Ectodermal cell (in vitro differentiated cells): ENCODE data around the gene TMTC3.
"Not testable (repeated sequence)": the region's sequence is repeated elsewhere in the genome, so short reads cannot be mapped to it uniquely, and the experiment has no call there.

Experiments used
- H3K27ac ChIP-seq: 2 replicates; pipeline ENCODE4 v1.7.0; 2013; ENCODE audit warnings: mild to moderate bottlenecking, low read depth, low read length; ENCODE audit not compliant: insufficient read depth, poor library complexity, severe bottlenecking
- H3K27me3 ChIP-seq: 2 replicates; pipeline ENCODE4 v1.7.0; 2013; ENCODE audit warnings: mild to moderate bottlenecking, low read length; ENCODE audit not compliant: insufficient read depth, control insufficient read depth, poor library complexity, severe bottlenecking
- H3K36me3 ChIP-seq: one replicate; pipeline ENCODE4 v1.7.0; 2013; ENCODE audit warnings: low read length; ENCODE audit not compliant: control insufficient read depth, insufficient read depth
- H3K4me1 ChIP-seq: one replicate; pipeline ENCODE4 v1.7.0; 2013; ENCODE audit warnings: low read length; ENCODE audit not compliant: control insufficient read depth, insufficient read depth
- H3K4me3 ChIP-seq: 2 replicates; pipeline ENCODE4 v1.7.0; 2013; ENCODE audit warnings: low read depth, low read length, control low read depth; ENCODE audit not compliant: insufficient read depth
- H3K9me3 ChIP-seq: 2 replicates; pipeline ENCODE4 v1.7.0; 2013; ENCODE audit warnings: mild to moderate bottlenecking, low read length, moderate library complexity; ENCODE audit not compliant: control insufficient read depth
- WGBS, 2 experiments: methylation state at CpG; one replicate each; pipeline ENCODE4 v1.1.7; 2013; ENCODE audit warnings: missing lambda C conversion rate in 2 of 2; 5-methylcytosine and 5-hydroxymethylcytosine counted together

Gene TMTC3

DNA sequence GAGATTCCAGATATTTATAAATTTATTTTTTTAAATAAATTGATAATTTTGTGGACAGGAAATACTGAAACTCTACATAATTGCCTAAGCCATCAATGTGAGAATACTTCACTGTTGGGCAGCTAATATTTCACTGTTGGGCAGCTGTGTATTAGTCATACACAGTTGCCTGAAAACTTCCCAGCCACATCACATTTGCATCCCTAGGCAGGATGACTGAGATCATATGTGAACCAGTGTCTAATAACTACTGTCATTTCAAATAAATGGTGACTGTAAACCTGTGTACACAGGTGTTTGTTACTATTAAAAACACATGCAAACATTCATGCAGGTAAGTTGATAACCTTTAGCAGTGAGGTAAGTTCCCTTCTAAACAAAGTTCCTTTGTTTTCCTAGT lies 43.9 kb downstream of the TMTC3 start:
- Histone ChIP-seq H3K27ac (no peak overlapping the region), H3K4me1 (no peaks in the 10 kb centered on the region), H3K4me3 (no peak overlapping the region), H3K27me3 (no peaks in the 10 kb centered on the region), H3K36me3 (no peaks in the 10 kb centered on the region), H3K9me3 (no peaks in the 10 kb centered on the region)

DNA sequence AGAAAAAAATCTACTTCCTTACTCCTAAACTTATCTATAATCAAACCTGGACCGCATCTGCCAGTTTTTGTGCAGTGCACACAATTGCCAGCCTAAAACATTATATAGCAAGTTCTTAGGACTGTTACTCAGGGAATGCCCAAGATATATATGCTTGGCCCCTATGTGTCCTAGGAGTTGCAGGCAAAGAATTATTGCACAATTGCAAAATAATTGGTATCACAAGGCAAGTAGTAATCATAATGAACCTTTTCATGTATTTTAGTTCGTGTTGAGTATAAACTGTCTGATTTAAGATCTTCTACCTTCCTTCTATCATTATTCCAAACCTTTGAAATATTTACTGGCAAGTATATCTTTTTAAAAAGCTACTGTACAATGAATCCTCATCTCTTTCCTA lies 45.5 kb downstream of the TMTC3 start:
- Histone ChIP-seq H3K4me1 (no peaks in the 10 kb centered on the region), H3K27me3 (no peaks in the 10 kb centered on the region), H3K36me3 (no peaks in the 10 kb centered on the region), H3K27ac (no peak overlapping the region), H3K4me3 (no peak overlapping the region), H3K9me3 (no peaks in the 10 kb centered on the region)
- 85 to 100% methylated on average over 1 to 2 of the region's 2 CpGs for WGBS, 2 experiments

DNA sequence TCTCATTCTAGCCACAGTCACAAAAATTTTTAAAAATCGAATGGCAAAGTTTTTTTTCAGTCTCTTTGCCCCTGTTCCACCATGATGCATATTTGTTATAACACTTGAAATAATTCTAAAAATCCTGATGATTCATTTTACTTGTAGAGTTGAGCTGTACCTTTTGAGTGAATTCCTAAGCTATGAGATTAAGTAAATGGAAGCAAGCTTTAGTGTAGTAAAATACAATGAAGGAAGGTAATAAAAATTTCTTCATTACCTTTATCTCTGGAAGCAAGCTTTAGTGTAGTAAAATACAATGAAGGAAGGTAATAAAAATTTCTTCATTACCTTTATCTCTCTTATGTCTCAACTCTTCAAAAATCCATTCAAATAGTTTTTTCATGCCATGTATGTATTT lies 46.1 kb downstream of the TMTC3 start:
- H3K27me3 ChIP-seq, result no peaks in the 10 kb centered on the region
- no peak overlapping the region for H3K4me3 ChIP-seq
- 83% methylated on average over 1 of the region's 1 CpG for WGBS, 2 experiments
- H3K36me3 ChIP-seq, result no peaks in the 10 kb centered on the region
- H3K9me3 ChIP-seq, result no peaks in the 10 kb centered on the region
- H3K4me1 ChIP-seq, result no peaks in the 10 kb centered on the region
- no peak overlapping the region for H3K27ac ChIP-seq

DNA sequence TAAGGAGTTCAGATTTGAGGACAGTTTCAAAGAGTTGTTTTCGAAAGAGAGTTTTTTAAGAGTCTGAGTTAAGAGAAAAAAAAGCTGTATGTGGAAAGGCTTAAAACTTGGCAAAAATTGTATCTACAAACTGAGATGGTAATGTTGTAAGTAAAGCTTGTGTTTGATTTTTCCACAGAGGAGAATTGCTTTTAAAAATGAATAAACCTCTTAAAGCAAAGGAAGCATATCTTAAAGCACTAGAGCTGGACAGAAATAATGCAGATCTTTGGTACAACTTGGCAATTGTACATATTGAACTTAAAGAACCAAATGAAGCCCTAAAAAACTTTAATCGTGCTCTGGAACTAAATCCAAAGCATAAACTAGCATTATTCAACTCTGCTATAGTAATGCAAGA lies 50.3 kb downstream of the TMTC3 start:
- H3K36me3 ChIP-seq, result no peaks in the 10 kb centered on the region
- no peak overlapping the region for H3K27ac ChIP-seq
- no peaks in the 10 kb centered on the region for H3K9me3 ChIP-seq
- no peak overlapping the region for H3K4me3 ChIP-seq
- H3K27me3 ChIP-seq, result no peaks in the 10 kb centered on the region
- WGBS, 2 experiments, result 77 to 96% methylated on average over 2 of the region's 2 CpGs
- no peaks in the 10 kb centered on the region for H3K4me1 ChIP-seq

DNA sequence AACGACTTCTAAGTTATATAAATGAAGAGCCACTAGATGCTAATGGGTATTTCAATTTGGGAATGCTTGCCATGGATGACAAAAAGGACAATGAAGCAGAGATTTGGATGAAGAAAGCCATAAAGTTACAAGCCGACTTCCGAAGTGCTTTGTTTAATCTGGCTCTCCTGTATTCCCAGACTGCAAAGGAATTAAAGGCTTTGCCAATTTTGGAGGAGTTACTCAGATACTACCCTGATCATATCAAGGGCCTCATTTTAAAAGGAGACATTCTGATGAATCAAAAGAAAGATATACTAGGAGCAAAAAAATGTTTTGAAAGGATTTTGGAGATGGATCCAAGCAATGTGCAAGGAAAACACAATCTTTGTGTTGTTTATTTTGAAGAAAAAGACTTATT lies 52.8 kb downstream of the TMTC3 start:
- Histone ChIP-seq H3K4me1 (no peaks in the 10 kb centered on the region), H3K27me3 (no peaks in the 10 kb centered on the region), H3K27ac (no peak overlapping the region), H3K4me3 (no peak overlapping the region), H3K36me3 (no peaks in the 10 kb centered on the region), H3K9me3 (no peaks in the 10 kb centered on the region)
- WGBS, 2 experiments, result 93 to 95% methylated on average over 3 of the region's 3 CpGs

DNA sequence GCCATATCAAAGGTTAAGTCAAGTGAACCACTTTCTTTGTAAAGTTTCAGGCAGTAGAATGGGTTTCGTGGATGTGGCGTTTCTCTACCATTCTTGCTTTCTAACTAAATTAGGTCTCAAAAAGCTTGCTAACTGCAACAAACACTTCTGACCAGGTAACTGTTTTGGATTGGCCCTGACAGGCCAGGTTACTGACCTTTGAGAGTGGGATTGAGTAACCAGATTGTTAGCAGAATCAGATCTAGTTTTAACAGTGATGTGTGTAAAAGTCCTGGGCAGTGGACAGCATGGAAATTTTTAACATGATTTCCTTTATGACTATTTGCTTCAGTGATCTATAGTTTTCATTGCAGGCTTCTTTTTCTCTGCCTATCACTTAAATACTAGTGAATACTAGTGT lies 57.9 kb downstream of the TMTC3 start:
- H3K9me3 ChIP-seq, result no peaks in the 10 kb centered on the region
- H3K27me3 ChIP-seq, result no peaks in the 10 kb centered on the region
- H3K27ac ChIP-seq, result no peak overlapping the region
- H3K36me3 ChIP-seq, result no peaks in the 10 kb centered on the region
- H3K4me1 ChIP-seq, result no peaks in the 10 kb centered on the region
- 87 to 91% methylated on average over 2 of the region's 2 CpGs for WGBS, 2 experiments
- no peak overlapping the region for H3K4me3 ChIP-seq

DNA sequence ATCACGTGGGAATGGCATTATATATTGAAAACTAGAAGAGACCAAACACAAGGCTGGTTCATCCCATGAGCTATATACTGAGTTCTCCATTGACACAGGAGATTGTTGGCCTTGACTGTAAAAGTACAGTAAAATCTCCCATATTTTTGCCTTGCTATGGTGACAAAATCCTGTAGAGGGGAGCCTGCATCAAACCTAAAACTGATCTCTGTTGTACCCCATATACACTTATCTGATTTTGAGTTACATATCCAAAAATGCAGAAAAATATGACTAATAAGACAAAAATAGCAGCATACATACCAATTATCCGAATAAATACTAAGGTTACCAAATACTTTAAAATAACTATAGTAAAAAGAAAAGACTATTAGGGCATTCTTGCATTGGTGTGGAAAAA lies 60.4 kb downstream of the TMTC3 start:
- Histone ChIP-seq H3K36me3 (no peaks in the 10 kb centered on the region), H3K27me3 (no peaks in the 10 kb centered on the region), H3K4me1 (no peaks in the 10 kb centered on the region), H3K9me3 (no peaks in the 10 kb centered on the region), H3K27ac (no peak overlapping the region), H3K4me3 (no peak overlapping the region)
- WGBS, 2 experiments, result 79 to 87% methylated on average over 1 to 2 of the region's 2 CpGs

DNA sequence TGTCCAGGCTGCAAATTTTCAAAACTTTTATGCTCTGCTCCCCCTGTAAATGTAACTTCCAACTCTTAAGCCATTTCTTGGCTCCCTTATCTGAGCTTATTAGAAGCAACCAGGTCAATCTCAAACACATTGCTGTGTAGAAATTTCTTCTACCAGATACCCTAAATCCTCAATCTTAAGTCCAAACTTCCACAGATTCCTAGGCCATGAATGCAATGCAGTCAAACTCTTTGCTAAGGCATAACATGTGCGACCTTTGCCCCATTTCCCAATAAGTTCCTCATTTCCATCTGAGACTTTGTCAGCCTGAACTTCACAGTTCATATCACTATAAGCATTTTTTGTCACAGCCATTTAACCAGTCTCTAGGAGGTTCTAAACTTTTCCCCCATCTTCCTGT lies 64.5 kb downstream of the TMTC3 start:
- no peak overlapping the region for H3K4me3 ChIP-seq
- no peaks in the 10 kb centered on the region for H3K9me3 ChIP-seq
- H3K4me1 ChIP-seq, result no peaks in the 10 kb centered on the region
- H3K27me3 ChIP-seq, result no peaks in the 10 kb centered on the region
- H3K27ac ChIP-seq, result no peak overlapping the region
- no peaks in the 10 kb centered on the region for H3K36me3 ChIP-seq
- 86 to 87% methylated on average over 1 of the region's 1 CpG for WGBS, 2 experiments

DNA sequence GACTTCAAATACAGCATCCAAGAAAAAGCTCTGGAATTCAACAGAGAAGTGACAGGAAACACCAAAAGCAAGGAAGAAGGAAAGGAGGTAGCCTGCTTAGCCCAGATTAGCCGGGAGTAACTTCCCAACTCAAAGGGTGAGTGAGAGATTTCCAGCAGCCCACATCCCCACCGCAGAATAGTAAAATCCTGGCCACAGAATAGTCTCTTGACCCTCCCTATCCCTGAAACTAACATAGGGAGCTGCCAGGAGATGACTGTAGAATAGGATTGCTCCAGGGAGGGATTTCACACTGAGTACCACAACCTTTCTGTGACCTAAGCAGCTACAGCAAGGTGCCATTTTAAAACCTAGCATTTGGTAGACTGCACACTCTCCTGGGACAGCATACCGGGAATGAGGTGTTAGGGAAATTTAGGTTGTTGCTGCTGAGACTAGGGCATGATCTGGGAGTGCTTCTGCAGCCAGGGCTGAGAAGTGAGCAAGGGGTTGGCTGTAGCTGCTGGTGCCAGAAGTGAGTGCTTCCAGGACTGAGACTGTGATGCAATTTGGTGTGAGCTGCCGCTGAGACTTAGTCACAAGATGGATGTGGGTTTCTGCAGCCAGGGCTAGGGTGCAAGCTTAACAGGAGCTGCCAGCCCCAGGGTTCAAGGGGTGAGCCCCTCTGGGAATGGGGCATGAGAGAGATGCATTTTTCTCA lies 66.0 kb downstream of the TMTC3 start:
- Histone ChIP-seq H3K36me3 (no peaks in the 10 kb centered on the region), H3K9me3 (no peaks in the 10 kb centered on the region), H3K27ac (no peak overlapping the region), H3K4me3 (no peak overlapping the region), H3K27me3 (no peaks in the 10 kb centered on the region), H3K4me1 (no peaks in the 10 kb centered on the region)
- WGBS, 2 experiments, result 94 to 96% methylated on average over 4 of the region's 4 CpGs

DNA sequence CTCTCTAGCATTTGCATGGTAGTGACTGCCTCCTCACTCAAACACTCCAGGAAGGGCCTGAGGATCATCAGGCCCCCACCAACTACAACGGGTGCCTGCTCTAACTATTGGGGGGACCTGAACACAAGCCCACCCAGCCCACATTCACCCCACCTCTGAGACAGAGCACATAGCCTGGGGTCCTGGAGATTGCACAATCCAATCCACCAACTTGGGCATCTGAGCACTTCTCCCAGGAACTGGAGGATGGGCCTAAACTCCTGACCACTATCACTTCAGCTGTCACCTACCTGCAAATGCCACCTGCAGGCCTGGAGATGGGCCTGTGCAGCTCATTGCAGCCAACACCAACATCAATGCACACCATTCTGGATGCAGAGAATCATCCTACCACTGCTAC lies 66.6 kb downstream of the TMTC3 start:
- 88 to 92% methylated on average over 1 of the region's 1 CpG for WGBS, 2 experiments
- Histone ChIP-seq H3K36me3 (no peaks in the 10 kb centered on the region), H3K27me3 (no peaks in the 10 kb centered on the region), H3K9me3 (no peaks in the 10 kb centered on the region), H3K27ac (no peak overlapping the region), H3K4me3 (no peak overlapping the region), H3K4me1 (no peaks in the 10 kb centered on the region)

DNA sequence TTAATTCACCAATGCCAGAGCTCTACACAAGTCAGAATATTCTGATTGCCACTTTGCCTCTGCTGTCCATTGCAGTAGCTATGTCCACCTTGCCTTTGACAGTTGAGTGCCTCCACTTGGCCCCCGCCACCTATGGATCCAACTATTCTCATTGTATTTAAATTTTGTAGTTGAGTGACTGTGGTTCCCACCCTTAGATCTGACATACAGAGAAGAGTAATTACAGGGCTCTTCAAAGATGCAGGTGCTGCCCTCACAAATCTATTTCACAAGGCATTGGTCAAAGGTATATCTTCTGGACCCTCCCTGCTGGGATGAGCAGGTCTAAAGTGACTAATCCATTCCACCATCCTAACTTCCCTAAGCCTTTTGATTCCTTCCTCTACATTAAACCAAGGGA lies 68.2 kb downstream of the TMTC3 start:
- not testable (repeated sequence) for H3K36me3 ChIP-seq, H3K4me1 ChIP-seq, H3K4me3 ChIP-seq, H3K27ac ChIP-seq, H3K9me3 ChIP-seq, H3K27me3 ChIP-seq
- 100% methylated on average over 1 of the region's 1 CpG for WGBS, 2 experiments
